Neural progenitor cell (in vitro differentiated cells): ENCODE data around the gene AGTRAP.

Source experiments
- EZH2 ChIP-seq: fragments of 200-600 bp; sonication (generic); IDR thresholded peaks from 2 replicates; pipeline ENCODE4 v1.6.1; 2017; ENCODE audit warnings: antibody characterized with exemption, mild to moderate bottlenecking, moderate library complexity
- EZH2phosphoT487 ChIP-seq: fragments of 200-600 bp; sonication (generic); IDR thresholded peaks from 2 replicates; pipeline ENCODE4 v1.6.1; 2017; ENCODE audit warnings: antibody characterized with exemption
- TF ChIP-seq, protein P1 (sequence below): fragments of 200-600 bp; sonication (generic); IDR thresholded peaks from 2 replicates; pipeline ENCODE4 v1.5.1; 2017; ENCODE audit warnings: antibody characterized with exemption, mild to moderate bottlenecking

DNA sequence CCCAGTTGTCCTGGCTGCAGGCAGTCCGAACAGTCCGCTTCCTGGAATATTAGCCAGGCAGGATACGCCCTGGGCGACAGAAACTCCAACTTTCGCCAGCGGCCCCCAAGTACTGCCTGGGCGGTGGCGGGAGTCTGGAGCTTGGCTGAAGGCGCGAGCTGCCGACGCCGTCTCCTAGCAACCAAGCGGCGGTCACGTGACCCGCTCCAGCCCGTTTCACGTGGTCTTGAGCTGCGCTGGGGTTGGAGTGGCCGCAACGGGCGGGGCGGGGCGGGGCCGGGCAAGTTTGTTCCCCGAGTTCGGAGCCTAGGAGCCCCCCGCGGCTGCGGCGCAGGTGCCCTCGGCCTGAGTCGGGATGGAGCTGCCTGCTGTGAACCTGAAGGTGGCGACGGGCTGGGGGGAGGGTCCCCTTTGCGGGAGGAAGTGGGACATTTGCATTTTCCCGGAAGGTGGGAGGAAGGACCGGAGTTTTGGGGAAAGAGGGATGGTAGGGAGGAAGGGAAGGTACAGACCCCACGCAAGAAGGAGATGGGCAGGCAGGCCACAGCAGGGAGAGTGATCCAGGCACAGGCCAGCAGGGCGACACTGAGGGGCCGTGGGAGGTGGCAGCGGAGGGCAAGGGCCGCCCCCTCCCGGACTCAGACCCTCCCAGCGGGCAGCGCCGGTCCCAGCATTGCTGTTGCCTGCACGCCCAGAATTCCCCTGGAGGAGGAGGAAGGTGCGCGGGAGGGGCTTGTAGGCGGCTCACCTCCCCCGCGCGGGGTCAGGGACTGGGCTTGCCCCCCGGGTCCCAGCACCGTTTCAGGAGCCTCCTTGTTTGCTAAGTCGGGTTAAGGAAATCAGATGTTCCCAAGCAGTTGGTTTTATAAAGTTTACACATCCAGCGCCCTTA, at the start of gene AGTRAP:
- TF ChIP-seq, protein P1, sequence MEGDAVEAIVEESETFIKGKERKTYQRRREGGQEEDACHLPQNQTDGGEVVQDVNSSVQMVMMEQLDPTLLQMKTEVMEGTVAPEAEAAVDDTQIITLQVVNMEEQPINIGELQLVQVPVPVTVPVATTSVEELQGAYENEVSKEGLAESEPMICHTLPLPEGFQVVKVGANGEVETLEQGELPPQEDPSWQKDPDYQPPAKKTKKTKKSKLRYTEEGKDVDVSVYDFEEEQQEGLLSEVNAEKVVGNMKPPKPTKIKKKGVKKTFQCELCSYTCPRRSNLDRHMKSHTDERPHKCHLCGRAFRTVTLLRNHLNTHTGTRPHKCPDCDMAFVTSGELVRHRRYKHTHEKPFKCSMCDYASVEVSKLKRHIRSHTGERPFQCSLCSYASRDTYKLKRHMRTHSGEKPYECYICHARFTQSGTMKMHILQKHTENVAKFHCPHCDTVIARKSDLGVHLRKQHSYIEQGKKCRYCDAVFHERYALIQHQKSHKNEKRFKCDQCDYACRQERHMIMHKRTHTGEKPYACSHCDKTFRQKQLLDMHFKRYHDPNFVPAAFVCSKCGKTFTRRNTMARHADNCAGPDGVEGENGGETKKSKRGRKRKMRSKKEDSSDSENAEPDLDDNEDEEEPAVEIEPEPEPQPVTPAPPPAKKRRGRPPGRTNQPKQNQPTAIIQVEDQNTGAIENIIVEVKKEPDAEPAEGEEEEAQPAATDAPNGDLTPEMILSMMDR = peak; percentile 22
- TF ChIP-seq EZH2phosphoT487 (no peak), EZH2 (no peak)
